Right lobe of liver (tissue), 6 donors: ENCODE data around the gene CATSPER3. TPM values are rescaled to one million over a fixed set of nuclear protein-coding genes. Genes with fewer than 3 reads are reported as not detected.

Experiments used
- ATAC-seq, 4 donors: fragments of 200-7000 bp; cut with Tn5 transposase; one replicate each; pipeline ENCODE4 v1.9.1; 2020; ENCODE audit warnings: mild to moderate bottlenecking in 4 of 4, moderate library complexity in 4 of 4
- DNase-seq, 3 donors: peaks; one replicate each; pipeline ENCODE4 v3.0.0-alpha.2; 2020
- H3K27ac ChIP-seq, 3 donors: fragments of 200-600 bp; one replicate each; pipeline ENCODE4 v1.8.0; 2022
- H3K27me3 ChIP-seq, 2 donors: fragments of 200-600 bp; one replicate each; pipeline ENCODE4 v1.8.0; 2022
- H3K36me3 ChIP-seq, 4 donors: fragments of 200-600 bp; sonication (generic) in 1 of 4; one replicate each; pipeline versions ENCODE4 v1.5.1 to v1.8.0; 2017 to 2022; ENCODE audit warnings: control low read depth in 1 of 4
- H3K4me1 ChIP-seq, 4 donors: fragments of 200-600 bp; sonication (generic) in 1 of 4; one replicate each; pipeline versions ENCODE4 v1.5.1 to v1.8.0; 2017 to 2022; ENCODE audit warnings: control low read depth in 1 of 4
- H3K4me3 ChIP-seq, 3 donors: fragments of 200-600 bp; one replicate each; pipeline ENCODE4 v1.8.0; 2022
- H3K9me3 ChIP-seq, 4 donors: fragments of 200-600 bp; sonication (generic) in 1 of 4; one replicate each; pipeline versions ENCODE4 v1.5.1 to v1.8.0; 2017 to 2022; ENCODE audit warnings: control low read depth in 1 of 4
- POLR2A ChIP-seq: fragments of 450-650 bp; IDR thresholded peaks from one replicate; pipeline ENCODE4 v1.6.1; 2017; ENCODE audit warnings: antibody characterized with exemption, mild to moderate bottlenecking
- WGBS: methylation state at CpG from one replicate; pipeline ENCODE4 v1.1.6; 2018; ENCODE audit warnings: low coverage, low lambda C conversion rate; ENCODE audit not compliant: insufficient coverage; ENCODE audit errors: missing lambda C conversion rate; 5-methylcytosine and 5-hydroxymethylcytosine counted together
- intact Hi-C, 2 donors: fragments of 100-400 bp; cut with DNase I; formaldehyde crosslinking; loops; one replicate each; pipeline versions ENCODE4 v1.11.2 to v1.14.1; 2022
- microRNA counts: library from miRNA; unstranded; fragments of <30 nt; microRNA quantifications from one replicate; lab custom pipeline; 2016
- microRNA-seq, 2 donors: library from miRNA; unstranded; fragments of <30 nt; microRNA quantifications; one replicate each; pipeline ENCODE4, GENCODE V29; 2019 to 2020
- small RNA-seq, 2 experiments: library from RNA; depleted of rRNA; stranded (forward); fragments of <200 nt; gene quantifications; one replicate each; pipeline ENCODE3, GENCODE V24; 2016
- total RNA-seq, 6 experiments: library from RNA; depleted of rRNA in 2 of 6; stranded (reverse); fragments of >200 nt in 2 of 6; fragmentation: NEBNext Ultra II Directional in 3 of 6; extraction: Animal tissue kit (Norgen Biotek cat#: 25700) in 3 of 6; gene quantifications; one replicate each; pipeline versions ENCODE4 v1.1.0 to v1.2.4, GENCODE V29; 2016 to 2023
- TF ChIP-seq, protein P1 (sequence below), 4 donors: fragments of 200-600 bp in 3 of 4; fragments of 450-650 bp in 1 of 4; IDR thresholded peaks; one replicate each; pipeline versions ENCODE4 v1.5.1 to v1.8.0; 2016 to 2022; ENCODE audit warnings: antibody characterized with exemption in 4 of 4, mild to moderate bottlenecking in 2 of 4
- donor health status: DM: no; HTN: yes; CAD: no.
- donor health status: DM: no; HTN: no; CAD: no.
- donor health status: DM: no; HTN: no; CAD: no.
- donor health status: DM: no; HTN: yes; CAD: no.
- donor health status: DM: no; HTN: yes; CAD: no.

CATSPER3 gene
- total RNA-seq, 6 experiments from 2014 or later = 0.29 to 1.1 (median 0.81) TPM; not detected in 2

DNA sequence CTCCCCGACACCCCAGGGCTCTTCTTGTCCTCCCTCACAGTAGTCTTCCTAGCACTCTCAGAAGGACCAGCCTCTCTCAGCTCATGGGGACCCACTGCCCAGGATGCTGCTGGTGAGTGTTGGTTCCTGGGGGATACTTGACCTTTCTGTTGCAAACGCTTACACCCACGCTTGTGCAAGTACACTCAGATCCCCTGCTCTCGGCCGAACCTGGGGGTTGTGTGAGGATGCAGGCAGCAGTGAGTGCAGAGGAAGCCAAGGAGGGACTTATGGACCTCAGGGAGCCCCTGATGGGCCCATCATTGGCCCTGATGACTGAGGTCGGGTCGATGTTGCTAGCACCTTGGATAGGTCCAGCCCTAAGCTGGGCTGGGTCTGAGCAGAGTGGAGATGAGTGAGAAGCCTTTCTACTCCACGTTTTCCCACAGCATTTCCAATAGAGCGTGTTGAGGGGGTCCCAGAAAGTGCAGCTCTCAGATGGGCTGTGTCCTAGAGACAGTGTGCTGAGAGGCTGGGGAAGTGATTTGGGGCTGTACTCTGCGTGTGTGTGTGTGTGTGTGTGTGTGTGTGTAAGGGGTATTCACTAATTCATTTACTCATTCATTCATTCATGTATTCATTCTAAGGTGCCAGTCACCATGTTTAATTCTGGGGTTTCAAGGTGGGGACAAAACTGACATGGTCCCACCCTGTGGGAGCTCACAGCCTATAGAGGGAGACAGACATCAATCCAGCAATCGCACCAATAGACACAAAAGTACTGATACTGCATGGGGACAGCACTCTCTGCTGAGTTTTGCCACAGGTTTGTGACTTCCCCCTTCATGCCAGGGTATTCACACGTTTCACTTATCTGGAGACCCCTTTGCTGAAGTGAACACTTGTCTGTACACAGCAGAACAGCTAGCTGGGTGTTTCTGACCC is 91.6 kb downstream of the CATSPER3 start:
- Histone ChIP-seq H3K4me3 (no peak overlapping the region), H3K4me1 (no peaks in the 10 kb centered on the region), H3K27ac (no peak overlapping the region), H3K9me3 (no peaks in the 10 kb centered on the region), H3K27me3 (no peaks in the 10 kb centered on the region), H3K36me3 (no peaks in the 10 kb centered on the region)
- ATAC-seq (no peak), DNase-seq (no peak)
- TF ChIP-seq, protein P1, sequence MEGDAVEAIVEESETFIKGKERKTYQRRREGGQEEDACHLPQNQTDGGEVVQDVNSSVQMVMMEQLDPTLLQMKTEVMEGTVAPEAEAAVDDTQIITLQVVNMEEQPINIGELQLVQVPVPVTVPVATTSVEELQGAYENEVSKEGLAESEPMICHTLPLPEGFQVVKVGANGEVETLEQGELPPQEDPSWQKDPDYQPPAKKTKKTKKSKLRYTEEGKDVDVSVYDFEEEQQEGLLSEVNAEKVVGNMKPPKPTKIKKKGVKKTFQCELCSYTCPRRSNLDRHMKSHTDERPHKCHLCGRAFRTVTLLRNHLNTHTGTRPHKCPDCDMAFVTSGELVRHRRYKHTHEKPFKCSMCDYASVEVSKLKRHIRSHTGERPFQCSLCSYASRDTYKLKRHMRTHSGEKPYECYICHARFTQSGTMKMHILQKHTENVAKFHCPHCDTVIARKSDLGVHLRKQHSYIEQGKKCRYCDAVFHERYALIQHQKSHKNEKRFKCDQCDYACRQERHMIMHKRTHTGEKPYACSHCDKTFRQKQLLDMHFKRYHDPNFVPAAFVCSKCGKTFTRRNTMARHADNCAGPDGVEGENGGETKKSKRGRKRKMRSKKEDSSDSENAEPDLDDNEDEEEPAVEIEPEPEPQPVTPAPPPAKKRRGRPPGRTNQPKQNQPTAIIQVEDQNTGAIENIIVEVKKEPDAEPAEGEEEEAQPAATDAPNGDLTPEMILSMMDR (IDR thresholded peaks at IDR 0.05) = no peak
- TF ChIP-seq POLR2A = no peak
- 47% methylated on average over 6 of the region's 12 CpGs for WGBS
- intact Hi-C loops = no loop called here

DNA sequence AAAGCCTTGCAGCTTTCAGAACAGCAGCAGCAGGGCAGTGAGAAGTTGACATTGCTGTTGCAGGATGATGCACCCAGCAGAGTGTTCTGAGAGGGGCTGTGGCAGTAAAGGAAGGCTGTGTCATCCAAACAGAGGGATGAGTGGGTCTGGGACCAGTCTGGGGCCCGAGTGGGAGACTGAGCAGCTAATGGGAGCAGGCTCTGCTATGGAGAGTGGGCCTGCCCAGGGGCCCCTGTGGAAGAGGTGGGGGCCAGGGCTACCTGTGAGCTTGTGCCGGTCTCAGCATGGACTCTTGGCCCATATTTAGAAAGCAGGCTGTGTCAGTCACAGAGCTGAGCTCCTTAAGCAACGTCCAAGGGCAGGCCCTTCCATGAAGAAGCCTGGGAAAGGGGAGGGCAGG is 92.3 kb downstream of the CATSPER3 start:
- Histone ChIP-seq H3K4me3 (no peak overlapping the region), H3K36me3 (no peaks in the 10 kb centered on the region), H3K27me3 (no peaks in the 10 kb centered on the region), H3K27ac (no peak overlapping the region), H3K9me3 (no peaks in the 10 kb centered on the region), H3K4me1 (no peaks in the 10 kb centered on the region)
- ATAC-seq (no peak), DNase-seq (no peak)
- WGBS = 80% methylated on average over 1 of the region's 3 CpGs
- TF ChIP-seq, protein P1 (IDR thresholded peaks at IDR 0.05) = no peak
- TF ChIP-seq POLR2A = no peak
- intact Hi-C loops = no loop called here

DNA sequence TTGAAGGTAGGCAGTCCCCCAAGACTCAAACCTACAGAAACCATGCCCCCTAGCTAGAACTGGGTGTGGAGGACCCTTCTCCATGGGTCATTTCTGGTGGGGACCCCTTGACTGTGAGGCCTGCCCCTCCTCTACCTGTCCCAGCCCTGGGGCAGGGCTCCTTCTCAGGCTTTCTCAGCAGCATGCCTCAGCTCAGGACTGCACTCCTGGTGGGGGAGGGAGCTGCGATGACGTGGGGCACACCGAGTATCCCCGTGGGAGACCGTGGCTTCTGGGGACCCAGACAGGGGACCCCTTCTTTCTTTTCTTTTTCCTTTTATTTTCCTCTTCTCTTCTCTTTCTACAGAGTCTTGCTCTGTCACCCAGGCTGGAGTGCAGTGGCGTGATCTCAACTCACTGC is 93.3 kb downstream of the CATSPER3 start:
- no peaks in the 10 kb centered on the region for H3K36me3 ChIP-seq
- TF ChIP-seq, protein P1 (IDR thresholded peaks at IDR 0.05) = no peak
- TF ChIP-seq POLR2A = no peak
- no peak overlapping the region for H3K27ac ChIP-seq
- no peak for DNase-seq
- no peaks in the 10 kb centered on the region for H3K27me3 ChIP-seq
- intact Hi-C loops = no loop called here
- no CpG with 5 or more reads among the region's 6 CpGs for WGBS
- H3K9me3 ChIP-seq = no peaks in the 10 kb centered on the region
- no peaks in the 10 kb centered on the region for H3K4me1 ChIP-seq
- no peak for ATAC-seq
- H3K4me3 ChIP-seq = no peak overlapping the region

MicroRNAs within 50 kb of the gene (microRNA counts, 767-probe panel; counts per million panel counts)
- microRNA hsa-miR-4461 (lab: Ali Mortazavi, UCI) = 237 counts per million

Small RNAs within 50 kb of the gene (microRNA-seq; reads per million reads assigned to microRNA genes)
- gene MIR4461 = 0 reads per million in 2 donors

Small RNAs within 50 kb of the gene (small RNA-seq; reads per million reads assigned to genes)
- gene MIR4461 = 0 reads per million in 2 experiments
- gene MTND3P25 = 0 reads per million in 2 experiments
- gene MTND4LP30 = 0 reads per million in 2 experiments

Other genes with a start within 250 kb of the CATSPER3 start
- 10 to 100 TPM in 4 of 6 experiments, 1 to 10 TPM in 2; 8.2 to 16.9 (median 12.0) TPM for gene CAMLG, start 229.4 kb upstream of the CATSPER3 start, total RNA-seq
- 10 to 100 TPM; 13.6 to 22.6 (median 20.6) TPM for gene DDX46, start 209.1 kb upstream of the CATSPER3 start, total RNA-seq
- 10 to 100 TPM; 19.0 to 41.8 (median 30.2) TPM for gene C5orf24, start 121.9 kb upstream of the CATSPER3 start, total RNA-seq
- 10 to 100 TPM; 20.8 to 30.9 (median 28.2) TPM for gene TXNDC15, start 93.5 kb upstream of the CATSPER3 start, total RNA-seq
- gene PCBD2, start 62.8 kb upstream of the CATSPER3 start, total RNA-seq = 10 to 100 TPM in 4 of 6 experiments, 1 to 10 TPM in 2; 4.9 to 11.9 (median 10.8) TPM
- gene PITX1, start 66.3 kb downstream of the CATSPER3 start, total RNA-seq = not detected